EL (cell line): ENCODE data around the gene SOWAHA.

Experiments used
- DNase-seq: peaks from one replicate; pipeline ENCODE4 v3.0.0-alpha.2; 2016

Gene SOWAHA

DNA sequence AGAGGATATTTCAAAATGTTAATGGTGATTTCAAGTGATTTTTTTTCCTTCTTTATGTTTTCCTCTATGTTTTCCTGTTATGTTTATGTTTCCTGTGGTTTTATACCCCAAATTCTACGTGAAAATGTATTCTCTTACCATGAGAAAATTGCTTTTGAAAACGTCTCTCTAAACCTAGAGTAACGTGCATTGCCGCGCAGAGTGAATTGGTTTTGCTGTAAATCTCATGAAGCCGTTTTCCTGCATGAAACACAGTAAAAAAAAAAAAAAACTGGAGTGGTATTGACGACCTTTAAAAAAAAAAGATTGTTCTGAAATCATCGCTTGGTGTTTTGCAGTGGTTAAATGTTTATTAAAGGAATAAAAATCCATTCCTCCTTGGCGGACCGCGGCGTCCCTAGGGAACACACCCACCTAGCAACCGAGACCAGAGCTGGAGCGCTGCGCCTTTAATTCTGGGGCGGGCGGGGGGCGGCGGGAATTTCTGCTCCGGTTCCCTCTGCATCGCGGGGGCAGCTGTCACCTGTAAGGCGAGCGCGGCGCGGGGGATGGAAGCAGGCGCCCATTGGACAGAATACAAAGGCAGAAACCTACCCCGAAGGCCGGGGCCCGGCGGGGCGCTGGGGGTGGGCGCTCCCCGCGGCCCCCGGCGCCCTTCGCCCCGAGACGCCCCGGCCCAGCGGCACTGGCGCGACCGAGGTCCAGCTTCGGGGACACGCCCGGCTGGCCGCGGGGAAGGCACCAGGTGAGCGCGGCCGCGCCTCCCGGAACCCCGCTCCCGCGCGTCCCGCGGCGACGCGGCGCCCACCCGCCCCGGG lies at the start of gene SOWAHA:
SOWAHA (plus strand) TSS at position 522 of the 818 bp plus-strand sequence. CDS start 320 bp downstream, outside the sequence.
- DNase-seq = no peak

- DNase-seq = no peak
Observed at GRCh38 chr5:132764051-132764450, 49.1 kb upstream of the SOWAHA start.

- DNase-seq = no peak
Observed at GRCh38 chr5:132764671-132765238, 48.3 kb upstream of the SOWAHA start.

DNA sequence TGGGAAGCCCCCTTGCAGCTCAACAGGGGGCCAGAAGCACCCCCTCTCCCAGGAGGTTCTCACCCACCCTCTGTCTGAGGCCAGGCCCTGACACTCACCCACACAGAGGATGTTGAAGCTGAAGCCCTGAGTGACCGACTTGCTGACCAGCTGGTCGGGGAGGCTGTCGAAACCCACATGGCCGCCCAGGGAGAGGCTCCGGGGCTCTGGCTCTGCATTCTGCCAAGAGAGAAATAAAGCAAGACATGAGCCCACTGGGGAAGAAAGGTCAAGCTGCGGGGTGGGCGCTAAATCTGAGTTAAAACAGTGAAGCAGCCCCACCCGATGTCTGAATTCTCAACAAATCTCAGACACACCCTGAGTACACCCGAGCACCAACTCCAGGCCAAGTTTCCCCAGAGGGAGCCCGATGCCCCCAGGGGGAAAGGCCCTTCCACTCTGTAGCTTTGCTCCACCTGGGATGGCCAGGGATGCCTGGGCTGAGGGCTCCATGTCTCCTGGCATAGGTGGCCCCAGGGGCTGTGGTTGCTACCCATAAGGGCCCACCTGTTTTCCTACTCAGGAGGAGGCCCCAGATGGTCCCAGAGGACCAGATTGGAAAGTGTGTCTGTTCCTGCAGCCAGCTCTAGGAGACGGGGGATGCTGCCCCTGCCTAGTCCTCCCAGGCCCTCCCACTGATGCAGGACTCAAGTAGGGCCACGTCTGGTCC lies 47.6 kb upstream of the SOWAHA start:
- no peak for DNase-seq

DNA sequence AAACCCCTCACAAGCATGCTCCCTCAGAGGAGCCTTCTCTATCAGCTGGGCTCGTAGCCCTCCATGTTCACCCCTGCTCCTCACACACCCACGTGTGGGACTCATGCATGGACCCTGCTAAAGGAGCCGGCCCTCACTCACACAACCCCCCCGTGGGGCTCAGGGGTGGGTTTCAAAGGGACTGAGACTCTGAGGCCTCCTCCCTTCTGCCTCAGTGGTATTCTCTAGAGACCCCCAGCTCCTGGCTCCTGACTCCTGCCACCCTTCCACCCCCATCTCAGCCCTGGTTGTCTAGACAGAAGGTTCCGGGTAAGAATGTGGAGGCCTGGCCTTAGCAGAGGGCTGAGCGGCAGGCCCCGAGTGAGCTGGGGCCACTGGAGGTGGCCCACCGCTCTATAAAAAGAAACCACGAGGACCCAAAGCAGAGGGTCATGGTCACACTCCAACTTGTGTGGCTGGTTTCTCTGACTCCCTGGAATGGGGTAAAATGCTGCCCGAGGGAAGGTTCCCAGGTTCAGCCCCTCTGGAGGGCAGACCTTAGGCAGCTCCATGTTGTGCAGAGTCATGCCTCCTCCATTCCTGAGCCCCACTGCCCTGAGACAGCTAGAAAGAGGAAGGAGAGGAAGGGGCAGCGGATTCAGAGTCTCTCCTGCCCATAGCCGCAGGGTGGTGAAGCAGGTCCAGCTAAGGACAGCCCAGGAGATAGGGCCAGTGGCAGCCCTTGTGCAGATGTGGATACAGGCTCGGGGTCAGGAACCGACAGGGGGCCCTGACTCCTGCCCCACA lies 46.9 kb upstream of the SOWAHA start:
- no peak for DNase-seq

DNA sequence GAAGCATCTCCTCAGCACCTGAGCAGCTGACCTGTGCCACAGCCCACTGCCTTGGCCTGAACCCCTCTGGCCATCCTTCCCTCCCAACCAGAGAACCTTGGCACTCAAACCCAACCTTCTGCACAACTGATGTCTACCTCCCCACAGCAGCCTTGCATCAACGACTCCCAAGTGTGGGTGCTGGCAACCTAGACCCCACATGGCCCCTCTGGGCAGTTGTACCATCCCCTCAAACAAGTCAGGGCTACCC lies 46.4 kb upstream of the SOWAHA start:
- DNase-seq = no peak

GRCh38 chr5:132767150-132767549 lies 46.0 kb upstream of the SOWAHA start:
- no peak for DNase-seq

DNA sequence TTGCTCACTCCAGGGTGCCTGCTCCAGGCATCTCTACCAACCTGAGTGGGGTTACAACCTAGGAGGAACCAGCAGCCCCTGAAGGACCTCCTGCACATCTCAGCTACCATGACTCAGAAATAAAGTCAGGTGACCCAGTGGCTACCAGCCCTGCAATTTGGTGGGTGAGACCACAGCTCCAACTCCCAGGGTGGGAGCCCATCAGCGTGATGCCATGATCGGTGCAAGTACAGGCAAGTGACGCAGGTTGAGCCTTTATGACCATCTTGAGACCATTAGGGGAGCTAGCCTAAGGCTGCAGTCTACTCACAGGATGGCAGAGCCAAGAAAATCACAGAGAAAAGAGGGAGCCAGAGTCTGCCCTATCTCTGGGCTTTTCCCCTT lies 44.6 kb upstream of the SOWAHA start:
- no peak for DNase-seq

DNA sequence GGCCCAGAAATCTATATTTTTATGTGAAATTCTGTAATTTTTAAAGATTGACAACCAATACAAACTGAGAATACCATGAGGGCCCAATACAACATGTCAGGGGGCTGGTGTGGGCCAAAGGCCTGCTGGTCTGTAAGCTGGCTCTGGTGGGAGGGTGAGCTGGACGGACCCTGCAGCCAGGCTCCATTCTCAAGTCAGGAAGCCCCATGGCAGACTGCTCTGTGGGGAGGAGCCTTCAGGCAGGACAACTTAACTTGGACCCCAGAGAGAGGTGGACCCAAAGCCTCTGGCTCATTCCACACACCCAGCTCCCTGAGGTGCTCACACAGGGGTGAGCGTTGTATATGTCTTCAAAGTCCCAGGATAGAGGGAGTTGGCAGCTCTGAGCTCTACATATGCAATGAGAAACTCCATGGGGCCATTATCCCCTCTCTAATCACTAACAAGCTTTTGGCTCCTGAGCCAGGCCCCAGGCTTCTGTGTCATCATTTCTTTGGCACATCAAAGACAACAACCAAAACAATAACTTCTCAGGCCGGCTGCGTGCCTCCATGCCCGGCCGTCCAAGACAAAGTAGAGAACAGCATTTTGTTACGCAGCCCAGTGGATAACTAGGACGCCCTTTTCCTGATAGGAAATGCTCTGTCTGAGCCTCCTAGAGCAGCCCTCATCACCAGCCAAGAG lies 42.5 kb upstream of the SOWAHA start:
- no peak for DNase-seq

DNA sequence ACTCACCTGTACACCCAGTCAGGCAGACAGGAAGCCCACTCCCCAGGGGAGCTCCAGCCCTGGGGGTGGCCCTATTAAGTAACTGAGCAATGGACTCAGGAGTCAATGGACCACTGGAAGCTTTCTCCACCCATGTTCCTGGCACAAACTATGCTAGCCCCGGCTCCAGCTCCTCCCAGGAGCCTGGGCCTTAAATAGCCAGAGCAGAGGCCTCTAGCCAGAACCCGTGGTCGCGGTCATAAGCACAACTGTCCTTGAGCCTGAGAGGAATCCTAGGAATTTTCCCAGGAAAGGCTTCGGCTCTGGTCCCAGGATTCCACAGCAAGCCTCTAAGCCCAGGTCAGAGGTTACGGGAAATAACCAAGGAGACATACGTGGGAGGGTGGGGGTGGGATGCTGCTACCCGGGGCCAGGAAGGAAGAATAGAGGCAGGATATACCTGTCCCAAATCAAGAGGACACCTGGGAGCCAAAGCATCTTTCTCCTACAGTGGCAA lies 41.6 kb upstream of the SOWAHA start:
- peak; percentile 89 for DNase-seq

DNA sequence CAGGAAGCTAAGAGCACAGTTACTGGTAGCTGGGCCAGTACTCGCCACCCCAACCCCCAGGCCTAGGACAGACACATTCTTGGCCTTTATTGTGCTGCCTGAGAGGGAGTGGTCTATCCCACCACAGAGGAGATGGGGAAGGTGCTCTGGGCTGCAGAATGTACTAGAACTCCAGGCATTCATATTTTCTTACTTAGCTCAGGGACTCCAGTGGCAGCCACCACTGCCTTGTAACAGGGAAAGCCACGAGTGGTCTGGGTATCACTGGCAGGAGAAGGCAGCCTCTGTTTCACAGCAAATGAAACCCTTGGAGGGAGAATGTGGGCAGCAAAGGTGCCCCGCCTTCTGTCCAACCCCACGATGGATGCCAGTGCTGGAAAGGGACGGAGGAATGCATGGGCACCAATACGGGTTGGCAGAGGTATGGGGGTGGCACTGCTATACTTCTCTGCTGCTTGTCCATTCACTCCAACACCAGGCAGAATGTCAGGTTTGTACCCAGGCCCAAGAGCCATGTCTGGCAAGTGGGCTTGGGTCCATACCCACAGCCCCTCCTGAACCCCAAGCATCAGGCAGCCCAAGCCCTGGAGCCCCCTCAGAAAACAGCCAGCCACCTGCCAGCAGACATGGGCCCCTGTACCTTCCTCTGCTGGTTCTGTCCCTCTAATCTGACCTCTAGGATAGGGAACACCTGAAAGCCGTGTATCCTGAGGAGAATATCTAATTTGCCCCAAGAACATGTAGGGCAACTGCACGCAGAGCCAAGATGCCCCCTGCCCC lies 40.6 kb upstream of the SOWAHA start:
- DNase-seq = no peak

DNA sequence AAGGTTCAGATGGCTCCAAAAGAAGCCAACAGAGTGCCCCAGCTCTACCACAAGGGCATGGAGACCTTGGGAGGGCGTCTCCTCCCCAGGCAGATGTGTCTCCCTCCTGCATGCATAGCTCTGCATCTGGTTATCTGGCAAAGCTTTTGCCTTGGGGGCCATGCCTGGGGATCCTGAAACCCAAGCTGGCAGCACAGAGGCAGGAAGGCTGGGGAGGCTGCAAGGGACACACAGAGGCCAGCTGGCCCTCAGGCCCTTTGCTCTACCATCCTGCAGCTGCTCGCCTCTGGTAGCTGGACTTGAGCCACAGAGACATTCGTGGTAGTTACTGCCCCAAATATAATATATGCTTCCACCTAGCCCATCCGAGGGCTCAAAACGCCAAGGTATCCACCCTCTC lies 40.0 kb upstream of the SOWAHA start:
- DNase-seq = no peak

DNA sequence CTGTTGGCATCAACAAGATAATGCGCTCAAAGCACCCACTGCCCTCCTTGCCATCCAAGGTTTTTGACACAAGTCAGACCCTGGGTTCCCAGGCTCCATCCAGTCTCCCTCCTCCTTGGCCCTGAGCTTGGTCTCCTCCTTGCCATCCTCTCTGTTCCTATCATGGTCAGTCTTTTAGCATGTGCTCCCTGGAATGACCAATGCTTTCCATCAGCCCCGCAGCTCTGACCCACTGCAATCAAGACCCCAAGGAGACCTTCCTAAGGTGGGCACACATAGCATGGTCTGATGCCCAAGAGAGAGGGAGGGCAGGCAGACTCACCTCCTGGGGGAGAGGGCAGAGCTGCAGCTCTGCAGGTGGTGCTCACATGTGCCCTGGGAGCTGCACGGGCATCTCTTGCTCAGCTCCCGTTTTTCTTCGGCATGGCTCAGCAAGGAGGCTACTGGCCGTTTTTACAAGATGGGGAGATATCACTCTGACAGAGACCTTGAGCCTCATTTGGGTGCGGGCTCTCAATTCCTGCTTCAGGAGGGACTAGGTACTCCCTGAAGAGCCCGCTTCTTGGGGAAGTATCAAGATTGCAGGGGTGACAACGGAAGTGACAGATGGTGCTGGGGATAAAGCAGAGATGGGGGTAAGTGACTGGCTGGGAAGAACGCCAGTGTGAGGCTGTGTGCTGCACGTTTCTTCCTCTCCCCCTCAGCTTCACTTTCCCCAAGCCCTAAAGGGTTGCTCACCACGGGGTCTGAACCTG lies 39.3 kb upstream of the SOWAHA start:
- DNase-seq = no peak

- no peak for DNase-seq
Observed at GRCh38 chr5:132774406-132774805, 38.7 kb upstream of the SOWAHA start.

- DNase-seq = no peak
Observed at GRCh38 chr5:132774896-132775295, 38.2 kb upstream of the SOWAHA start.

GRCh38 chr5:132775476-132775961 lies 37.6 kb upstream of the SOWAHA start:
- DNase-seq = no peak

DNA sequence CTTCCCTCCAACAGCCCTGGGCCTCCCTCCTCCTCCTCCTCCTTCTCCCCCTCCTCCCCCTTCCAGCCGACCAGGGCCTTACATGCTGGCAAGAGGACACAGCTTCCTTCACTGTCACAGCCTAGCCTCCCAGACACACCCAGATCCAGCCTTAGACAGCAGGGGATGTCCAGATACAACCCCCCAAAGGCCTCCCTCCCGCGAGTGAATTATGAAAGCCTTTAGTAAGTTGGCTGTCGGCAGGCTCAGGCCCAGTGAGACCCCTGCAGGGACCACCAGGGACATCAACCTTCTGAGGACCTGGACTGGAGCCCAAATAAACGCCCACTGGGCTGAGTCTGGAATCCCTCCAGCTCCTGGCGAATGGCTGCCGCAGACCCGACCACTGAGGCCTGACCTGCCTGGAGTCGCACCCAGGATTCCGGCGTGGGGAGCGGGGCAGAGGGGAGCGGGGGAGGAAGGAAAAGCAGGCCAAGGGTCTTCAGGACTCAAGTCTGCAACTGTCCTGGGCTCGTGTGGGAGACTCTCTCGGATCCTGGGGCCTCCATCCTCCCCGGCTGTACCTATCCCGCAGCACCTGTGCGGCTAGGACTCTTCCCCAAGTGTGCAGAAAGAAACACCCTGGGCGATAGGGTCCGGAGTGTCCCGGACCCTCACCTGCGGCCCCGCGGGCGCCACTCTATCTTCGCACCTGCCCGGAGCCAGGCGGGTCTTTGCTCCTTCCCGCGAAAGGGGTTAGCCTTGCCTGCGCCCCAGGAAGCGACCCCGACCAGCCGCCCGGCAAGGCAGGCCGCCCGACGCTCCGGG lies 36.8 kb upstream of the SOWAHA start:
- DNase-seq = peak; percentile 68

DNA sequence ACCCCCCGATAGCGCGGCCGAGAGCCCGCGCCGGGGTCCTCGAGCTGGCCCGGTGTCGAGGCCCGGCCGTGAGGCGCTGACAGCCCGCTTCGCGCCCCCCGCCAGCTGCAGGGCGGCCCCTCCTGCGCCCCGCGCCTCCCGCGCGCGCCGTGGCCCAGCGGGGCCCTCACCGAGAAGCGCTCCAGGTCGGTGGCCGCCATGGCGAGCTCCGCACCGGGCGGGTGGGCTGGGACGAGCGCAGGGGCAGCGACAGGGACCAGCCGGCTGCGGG lies 36.2 kb upstream of the SOWAHA start:
- no peak for DNase-seq

DNA sequence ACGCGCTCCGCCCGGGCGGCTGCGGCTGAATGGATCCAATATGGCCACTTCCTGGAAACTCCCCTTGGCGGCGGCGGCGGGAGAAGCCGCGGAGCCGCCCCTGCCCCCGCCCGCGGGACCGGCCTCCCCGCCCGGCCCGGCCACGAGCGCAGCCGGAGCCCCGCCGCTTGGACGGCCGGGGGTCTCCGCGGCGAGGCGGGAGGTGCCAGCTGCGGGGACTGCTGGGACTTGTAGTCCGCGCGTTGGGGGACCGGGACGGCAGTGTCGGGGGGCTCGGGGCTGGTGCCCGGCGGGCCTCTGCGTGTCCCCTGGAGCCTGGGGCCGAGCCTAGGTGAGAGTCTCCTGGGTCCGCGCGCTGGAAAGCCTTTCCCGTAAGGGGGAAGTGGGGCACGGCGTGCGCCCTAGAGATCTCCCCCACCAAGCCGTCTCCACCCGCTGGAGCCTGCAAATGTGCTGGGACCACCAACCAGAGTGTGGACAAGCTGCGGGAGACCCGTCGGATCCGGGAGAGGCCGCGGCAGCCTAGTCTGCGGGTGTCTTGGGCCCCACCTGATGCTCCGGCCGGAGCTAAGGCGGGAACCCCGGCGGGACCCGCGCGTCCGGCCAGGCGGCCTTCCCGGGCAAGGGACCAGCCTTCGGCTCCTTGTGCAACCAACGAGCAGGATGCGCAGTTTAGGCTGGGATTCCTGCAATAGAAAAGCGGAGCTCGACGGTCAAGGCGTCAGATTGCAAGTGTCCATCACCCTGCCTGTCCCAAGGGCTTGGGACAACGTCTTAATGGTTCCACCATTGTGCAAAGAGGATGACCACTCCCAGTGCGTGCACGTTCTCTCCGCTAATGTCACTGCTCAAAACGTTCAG lies 35.7 kb upstream of the SOWAHA start, which contains the start of gene SEPTIN8:
SEPTIN8 (minus strand) TSS at position 31 of the 861 bp plus-strand sequence. CDS start 102 bp downstream, outside the sequence.
- peak; percentile 60 for DNase-seq
